ENCODE measurements around the gene RASL10A.
A peak's percentile ranks its signal among the peaks of the same experiment; 100 is the strongest.

The RASL10A gene

DNA sequence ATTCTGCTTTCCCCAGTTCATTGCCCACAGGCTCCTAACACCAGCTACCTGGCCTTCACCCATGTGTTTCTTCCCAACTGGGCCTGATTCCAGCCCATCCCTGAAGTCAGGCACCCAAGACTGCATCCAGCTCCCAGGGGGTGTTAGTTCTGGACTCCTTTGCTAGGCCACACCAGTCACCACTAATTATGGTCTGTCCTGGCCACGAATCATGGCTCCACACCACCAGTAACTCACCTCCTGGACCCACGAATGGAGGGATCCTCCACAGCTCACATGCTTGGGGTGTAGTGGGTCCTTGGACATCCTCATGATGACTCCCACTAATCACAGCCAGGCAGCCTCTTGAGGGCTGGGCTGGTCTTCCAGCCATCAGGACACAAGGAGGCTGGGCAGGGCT lies 3.6 kb upstream of the RASL10A start:
- no peak for DNase-seq (ENCODE audit: low read depth, low spot score)

DNA sequence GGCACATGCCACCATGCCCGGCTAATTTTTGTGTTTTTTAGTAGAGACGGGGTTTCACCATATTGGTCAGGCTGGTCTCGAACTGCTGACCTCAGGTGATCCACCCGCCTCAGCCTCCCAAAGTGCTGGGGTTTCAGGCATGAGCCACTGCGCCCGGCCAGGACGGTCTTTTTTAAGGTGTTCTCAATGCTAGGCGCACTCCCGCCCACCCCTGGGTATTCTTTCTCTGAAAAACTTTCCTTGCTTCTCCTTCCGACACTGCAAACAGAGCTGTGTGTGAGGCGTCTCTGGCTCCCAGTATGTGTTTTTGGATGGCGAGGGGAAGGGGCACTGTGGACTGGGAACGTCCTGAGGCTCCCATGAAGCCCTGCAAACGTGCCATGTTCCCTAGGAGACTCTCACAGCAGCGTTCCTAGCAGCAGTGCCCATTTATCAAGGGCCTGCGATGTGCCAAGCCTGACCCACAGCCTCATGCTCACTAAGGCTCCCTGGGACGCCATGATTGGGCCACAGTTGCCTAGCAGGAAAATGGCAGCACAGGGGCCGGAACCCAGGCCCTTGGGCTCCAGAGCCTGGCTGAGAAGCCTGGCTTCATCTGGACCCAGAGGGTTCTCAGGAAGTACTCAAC lies 2.4 kb upstream of the RASL10A start:
- DNase-seq (ENCODE audit: low read depth, low spot score): no peak

DNA sequence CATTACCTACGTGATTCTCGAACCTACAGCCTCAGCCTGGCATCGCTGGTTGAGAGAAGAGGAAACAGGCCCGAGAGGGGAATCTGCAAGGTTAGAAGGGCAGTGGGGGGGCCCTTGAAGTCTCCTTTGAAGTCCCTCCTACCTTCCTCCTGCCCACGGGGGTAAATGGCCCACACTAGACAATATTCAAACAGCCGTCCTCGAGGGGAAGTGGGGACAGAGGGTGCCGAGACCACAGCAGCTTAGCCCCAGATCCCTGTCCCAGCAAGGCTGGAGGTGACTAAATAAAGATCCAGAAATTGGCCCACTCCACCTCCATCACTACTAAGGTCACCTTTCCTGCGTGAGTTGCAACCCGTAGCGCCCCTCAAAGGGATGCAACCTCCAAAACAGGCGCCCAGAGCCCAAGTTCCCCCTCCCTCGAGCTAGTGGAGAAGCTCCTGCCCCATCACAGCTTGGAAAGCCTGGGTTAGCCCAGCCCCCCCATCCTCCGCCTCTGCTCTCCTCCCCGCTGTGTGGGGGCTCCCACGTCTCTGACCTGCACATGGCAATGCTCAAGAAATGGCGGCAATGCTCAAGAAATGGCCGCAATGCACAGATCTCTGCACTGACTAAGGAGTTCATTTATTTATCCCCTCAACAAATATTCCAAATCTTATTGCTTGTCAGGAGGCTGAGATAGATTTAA lies 788 bp upstream of the RASL10A start:
- DNase-seq (ENCODE audit: low read depth, low spot score): no peak

DNA sequence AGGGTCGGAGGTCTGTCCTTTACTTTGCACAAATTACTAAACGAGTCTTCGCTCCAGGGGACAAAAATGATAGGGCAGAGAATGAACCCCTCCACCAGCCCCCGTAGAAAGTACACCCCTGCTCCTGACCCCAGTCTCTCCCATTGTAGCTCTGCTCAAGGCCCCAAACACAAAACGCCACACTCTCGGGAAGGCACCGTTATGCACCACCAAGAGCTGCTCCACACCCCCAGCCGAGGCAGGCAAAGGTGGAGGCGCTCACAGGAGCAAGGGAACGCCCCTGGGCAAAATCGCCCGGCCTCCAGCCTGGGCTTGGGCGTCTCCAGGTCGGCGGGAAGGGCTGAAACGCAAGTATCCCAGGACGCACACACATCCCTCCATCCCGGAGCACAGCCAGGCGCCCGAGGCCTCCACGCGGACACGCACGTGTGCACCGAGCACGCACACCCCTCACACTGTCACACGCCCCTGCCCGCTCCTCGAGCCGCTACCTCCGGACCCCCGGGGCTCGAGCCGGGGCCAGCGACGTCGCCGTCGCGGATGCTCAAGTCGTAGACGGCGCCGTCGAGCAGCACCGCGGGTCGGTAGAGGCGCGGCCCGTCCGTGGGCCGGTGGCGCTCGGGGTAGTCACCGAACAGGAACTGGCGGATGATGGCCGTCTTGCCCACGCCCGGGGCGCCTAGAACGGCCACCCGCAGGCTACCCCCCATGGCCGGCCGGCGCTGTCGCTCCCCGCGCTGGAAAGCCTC lies 786 bp downstream of the RASL10A start:
- no peak for DNase-seq (ENCODE audit: low read depth, low spot score)

DNA sequence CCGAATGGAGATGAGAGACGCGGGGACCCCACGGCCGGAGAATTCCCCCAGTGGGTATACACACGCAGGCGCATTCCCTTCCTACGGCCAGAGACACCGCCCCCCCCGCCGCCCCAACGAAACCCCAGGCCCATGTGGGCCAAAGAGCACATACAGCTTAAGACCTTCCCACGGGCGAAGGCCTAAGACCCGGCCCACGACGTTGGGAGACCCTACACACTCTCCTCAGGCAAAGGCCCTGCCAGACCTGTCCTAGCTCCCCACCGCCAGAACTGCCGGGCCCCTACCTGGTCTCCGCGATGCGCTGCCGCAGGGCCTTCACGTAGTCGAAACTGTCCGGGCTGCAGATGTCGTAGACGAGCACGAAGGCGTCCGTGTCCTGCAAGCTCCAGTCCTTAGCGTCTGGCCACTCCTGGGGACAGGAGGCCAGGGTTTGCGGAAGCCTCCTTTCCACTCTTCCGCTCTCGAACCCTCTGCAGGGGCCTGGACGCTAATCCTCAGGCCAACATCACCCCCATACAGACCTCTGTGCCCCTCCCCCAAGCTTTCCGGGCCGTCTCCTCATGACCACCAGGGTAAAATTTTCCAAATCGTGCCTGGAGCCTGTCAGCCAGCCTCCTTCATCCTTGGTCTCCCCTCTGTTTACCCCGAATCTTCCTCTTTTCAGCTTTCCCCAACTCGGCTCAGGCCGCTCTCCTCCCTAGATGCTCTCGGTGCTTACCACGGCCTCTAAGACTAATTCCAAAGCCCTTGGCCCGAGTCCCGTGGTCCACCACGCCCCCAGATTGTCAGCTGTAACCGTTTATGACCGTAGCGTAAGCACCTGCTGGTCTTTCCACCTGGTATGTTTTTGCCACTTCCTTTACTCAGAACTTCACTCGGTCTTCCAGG lies 1.7 kb downstream of the RASL10A start:
- DNase-seq (ENCODE audit: low read depth, low spot score): no peak

DNA sequence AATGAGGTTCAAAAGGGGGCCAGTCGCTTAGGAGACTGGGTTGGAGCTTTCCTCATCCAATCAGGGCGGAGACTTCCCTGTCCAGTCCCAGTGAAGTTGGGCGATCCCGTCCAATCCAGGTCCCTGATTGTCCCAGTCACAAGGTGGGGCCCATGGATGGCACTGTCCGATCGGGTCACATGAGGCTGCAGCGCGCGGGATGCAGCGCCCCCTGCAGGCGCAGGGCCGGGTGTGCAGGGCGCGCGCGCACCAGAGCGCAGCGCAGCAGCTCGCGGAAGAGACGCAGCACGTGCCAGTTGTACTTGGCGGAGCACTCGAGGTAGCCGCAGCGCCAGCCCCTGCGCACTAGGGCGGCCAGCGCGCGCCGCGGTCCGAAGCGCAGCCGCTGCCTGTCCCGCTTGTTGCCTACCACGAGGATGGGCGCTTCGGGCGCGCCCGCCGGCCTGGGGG lies 2.3 kb downstream of the RASL10A start:
- DNase-seq (ENCODE audit: low read depth, low spot score): peak; percentile 87

DNA sequence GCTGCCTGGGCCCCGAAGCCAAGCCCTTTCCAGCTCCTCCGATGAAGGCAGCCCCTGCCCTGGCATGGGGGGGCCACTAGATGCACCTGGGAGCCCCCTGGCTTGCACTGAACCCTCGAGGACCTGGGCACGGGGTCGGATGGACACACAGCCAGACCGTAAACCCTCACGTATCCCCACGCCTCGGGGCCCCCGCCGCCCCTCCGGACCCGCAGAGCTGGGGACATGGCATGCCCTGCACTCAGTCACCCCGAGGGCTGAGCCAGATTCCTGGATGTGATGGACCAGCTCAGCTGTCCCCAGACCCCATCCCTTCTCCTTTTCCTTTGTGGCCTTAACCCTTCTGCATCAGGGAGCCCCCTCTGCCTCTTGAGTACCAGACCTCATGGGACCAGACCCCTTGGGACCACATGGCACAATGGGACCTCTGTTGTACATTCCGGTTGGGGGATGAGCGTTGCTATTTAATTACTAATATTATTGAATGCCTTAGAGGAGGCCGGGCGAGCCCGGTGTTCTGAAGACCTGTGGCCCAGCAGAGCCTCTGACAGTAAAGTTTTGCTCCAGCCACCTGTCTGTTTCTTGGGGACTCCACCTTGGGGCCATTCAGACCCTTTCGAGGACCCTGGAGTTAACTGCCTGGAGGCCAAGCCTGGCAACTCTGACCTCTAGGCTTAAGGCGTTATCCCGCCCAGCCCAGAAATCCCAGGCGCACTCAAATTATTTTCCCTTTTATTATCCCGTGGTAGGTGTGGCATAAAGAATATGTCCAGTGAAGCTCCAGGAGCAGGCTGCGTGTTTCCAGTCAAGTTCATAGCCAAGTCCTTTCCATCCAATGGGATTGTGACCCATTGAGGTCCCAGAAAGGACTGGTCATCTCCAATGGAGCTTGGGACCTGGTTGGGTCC lies 3.0 kb downstream of the RASL10A start:
- no peak for DNase-seq (ENCODE audit: low read depth, low spot score)

DNA sequence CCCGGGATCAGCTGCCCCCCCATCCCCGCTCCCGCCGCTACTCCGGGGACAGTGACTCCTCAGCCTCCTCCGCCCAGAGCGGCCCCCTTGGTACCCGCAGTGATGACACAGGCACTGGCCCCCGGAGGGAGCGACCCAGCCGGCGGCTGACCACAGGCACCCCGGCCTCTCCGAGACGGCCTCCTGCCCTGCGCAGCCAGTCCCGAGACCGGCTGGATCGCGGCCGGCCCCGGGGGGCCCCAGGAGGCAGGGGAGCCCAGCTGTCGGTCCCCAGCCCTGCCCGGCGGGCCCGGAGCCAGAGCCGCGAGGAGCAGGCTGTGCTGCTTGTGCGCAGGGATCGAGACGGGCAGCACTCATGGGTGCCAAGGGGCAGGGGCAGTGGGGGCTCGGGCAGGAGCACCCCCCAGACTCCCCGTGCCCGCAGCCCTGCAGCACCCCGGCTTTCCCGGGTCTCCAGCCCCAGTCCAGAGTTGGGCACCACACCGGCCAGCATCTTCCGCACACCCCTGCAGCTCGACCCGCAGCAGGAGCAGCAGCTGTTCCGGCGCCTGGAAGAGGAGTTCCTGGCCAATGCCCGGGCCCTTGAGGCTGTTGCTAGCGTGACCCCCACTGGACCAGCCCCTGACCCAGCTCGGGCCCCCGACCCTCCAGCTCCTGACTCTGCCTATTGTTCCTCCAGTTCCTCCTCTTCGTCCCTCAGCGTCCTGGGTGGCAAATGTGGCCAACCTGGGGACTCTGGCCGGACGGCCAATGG lies 3.9 kb downstream of the RASL10A start:
- DNase-seq (ENCODE audit: low read depth, low spot score): no peak

DNA sequence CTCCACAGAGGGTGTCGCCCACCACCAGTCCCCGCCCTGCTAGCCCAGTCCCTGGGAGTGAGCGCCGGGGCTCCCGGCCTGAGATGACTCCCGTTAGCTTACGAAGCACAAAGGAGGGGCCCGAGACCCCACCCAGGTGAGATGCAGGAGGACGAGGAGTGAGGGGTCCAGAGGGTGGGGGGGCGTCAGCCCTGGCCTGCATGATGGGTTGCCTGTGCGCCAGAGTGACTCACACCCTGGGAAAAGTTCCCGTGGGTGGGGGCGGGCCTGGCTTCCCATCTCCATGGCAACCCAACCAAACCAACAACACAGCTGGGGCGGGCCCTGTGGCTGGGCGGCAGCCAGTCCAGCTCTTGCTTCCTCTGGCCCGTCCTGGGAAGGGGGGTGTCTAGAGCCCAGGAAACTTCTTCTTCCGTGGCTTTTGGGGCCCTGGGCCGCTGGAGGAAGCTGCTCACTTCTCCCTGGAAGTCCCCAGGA lies 4.6 kb downstream of the RASL10A start:
- DNase-seq (ENCODE audit: low read depth, low spot score): no peak

DNA sequence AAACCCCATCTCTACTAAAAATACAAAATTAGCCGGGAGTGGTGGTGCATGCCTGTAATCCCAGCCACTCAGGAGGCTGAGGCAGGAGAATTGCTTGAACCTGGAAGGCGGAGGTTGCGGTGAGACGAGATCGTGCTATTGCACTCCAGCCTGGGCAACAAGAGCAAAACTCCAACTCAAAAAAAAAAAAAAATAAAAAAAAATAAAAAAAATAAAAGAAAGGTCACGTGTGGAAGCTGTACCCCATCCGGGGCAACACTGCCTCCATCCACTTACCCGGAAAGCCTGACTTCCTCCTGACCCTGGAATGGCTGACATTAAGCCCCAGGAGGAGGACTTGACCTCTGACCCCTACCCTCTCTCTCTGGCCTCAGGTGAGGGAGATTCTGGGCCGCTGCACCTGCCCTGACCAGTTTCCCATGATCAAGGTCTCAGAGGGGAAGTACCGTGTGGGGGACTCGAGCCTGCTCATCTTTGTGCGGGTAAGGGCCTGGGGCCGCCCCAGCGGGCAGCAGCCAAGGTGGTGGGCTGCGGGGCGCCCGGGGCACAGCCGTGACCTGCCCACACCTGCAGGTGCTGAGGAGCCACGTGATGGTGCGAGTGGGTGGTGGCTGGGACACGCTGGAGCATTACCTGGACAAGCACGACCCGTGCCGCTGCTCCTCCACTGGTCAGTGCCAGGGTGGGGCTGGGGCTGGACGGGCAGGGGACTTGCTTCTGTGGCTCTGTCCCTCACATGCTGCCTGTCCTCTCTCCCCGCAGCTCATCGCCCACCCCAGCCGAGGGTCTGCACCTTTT lies 5.2 kb downstream of the RASL10A start:
- no peak for DNase-seq (ENCODE audit: low read depth, low spot score)

DNA sequence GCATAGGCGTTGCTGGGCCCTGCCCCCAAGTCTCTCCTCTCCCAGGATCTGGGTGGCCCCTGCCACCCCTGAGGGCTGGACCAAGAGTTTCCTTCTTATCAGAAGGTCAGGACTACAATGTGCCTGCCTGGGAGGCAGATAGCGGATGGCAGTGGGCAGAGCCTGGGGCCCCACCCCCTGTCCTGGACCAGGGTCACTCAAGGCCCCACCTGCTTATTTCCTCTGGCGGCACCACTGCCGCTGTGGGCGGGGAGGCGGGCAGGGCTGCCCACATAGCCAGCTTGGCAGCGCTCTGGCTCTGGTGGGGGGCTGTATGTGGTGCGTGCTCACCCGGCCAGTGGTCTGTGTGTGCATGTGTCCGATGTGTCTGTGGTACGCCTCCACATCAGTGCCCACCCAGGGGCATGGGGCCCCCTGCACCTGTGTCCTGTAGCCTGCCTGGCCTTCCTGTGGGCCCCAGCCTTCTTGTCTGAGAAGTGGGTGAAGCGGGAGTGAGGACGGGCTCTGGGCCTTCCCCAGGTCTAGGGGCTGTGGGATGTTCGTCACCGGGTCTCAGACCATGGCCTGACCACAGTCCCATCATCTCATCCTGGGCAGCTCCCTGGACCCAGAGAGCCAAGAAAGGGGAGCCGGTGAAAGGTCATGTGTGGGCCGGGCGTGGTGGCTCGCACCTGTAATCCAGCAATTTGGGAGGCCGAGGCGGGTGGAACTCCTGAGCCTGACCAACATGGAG lies 6.0 kb downstream of the RASL10A start:
- no peak for DNase-seq (ENCODE audit: low read depth, low spot score)

DNA sequence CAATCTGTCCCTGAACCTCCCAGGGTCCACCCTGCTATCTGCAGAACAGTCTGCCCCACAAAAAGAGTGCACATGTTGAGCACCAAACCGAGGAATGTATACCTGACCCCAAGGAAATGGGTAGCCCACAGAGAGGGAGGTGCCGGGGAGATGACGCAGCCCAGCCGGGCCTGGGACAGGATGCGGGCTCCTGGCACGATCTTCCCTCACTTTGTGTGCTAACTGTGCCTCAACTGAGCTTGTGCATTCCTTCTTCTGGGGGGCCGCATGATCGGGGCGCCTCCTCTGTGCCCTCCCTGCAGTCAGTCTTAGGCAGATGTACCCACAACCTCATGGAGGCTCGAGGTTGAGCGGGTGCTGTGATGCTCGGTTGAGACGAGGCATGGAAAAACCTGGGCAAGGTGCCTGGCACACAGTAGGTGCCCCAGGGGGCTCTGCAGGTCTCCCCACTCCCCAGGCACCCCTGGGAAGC lies 6.7 kb downstream of the RASL10A start:
- DNase-seq (ENCODE audit: low read depth, low spot score): no peak

DNA sequence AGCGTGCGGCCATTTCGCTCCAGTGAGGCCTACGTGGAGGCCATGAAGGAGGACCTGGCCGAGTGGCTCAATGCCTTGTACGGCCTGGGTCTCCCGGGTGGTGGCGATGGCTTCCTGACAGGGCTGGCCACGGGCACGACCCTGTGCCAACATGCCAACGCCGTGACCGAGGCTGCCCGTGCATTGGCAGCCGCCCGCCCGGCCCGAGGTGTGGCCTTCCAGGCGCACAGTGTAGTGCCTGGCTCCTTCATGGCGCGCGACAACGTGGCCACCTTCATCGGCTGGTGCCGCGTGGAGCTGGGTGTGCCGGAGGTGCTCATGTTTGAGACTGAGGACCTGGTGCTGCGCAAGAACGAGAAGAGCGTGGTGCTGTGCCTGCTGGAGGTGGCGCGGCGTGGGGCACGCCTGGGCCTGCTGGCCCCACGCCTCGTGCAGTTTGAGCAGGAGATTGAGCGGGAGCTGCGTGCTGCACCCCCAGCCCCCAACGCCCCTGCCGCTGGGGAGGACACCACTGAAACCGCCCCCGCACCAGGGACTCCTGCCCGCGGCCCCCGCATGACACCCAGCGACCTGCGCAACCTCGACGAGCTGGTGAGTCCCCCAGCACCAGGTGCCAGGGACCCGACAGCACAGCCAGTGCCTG lies 7.2 kb downstream of the RASL10A start:
- DNase-seq (ENCODE audit: low read depth, low spot score): no peak

DNA sequence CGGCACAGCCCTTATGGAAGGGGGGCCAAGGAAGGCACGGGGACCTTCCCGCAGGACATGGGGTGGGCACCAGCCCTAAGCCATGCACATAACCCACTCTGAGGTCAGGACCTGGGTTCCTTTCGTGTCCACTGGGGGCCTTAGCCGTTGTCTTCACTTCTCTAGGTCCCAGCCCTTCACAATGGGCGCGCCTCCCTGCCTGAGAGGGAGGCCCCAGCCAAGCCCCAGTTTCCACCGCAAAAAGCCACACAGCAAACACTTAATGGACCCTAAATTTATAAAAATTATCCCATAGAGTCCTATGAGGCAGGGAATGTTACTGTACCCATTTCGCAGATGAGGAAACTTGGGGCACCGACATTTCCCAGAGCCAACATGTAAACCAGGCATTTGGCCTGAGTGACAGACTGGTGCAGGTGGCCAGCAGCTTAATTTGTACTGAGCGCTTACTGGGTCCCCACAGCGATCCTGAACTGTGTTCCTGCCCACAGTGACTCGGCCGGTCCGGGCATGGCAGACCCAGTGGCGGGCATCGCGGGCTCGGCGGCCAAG lies 7.8 kb downstream of the RASL10A start:
- no peak for DNase-seq (ENCODE audit: low read depth, low spot score)

DNA sequence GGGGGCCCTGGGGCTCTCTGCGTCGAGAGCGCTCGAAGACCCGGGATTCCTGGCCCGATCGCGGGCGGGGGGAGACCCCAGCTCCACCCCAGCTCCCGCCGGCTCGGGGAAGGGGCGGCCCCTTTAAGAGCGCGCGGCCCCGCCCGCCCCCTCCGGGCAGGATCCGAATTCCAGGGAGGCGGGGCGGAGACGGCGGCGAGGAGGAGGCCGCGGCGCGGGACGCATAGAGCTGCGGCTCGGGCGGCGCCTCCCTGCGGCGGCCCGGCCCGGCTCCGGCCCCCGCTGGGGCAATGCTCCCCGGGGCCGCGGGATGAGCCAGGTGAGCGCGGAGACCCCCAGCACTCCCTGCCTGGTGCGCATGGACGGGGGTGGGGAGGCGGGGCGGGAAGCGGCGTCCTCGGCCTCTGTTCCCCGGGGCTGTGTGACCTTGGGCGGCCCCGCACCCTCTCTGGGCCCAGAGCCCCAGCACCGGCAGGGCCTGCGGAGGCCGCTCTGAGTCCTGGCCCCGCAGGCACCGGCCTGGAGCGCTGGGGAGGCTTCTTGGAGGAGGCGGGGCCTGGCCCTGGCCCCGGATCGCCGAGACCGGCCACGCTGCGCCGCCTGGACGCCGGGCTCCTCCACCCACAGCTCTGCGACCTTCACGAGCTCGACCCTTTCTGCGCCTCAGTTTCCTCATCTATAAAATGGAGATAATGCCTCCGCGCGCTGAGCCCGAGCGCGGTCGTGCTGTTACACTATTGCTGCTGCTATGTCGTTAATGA lies 8.5 kb downstream of the RASL10A start:
- DNase-seq (ENCODE audit: low read depth, low spot score): no peak

DNA sequence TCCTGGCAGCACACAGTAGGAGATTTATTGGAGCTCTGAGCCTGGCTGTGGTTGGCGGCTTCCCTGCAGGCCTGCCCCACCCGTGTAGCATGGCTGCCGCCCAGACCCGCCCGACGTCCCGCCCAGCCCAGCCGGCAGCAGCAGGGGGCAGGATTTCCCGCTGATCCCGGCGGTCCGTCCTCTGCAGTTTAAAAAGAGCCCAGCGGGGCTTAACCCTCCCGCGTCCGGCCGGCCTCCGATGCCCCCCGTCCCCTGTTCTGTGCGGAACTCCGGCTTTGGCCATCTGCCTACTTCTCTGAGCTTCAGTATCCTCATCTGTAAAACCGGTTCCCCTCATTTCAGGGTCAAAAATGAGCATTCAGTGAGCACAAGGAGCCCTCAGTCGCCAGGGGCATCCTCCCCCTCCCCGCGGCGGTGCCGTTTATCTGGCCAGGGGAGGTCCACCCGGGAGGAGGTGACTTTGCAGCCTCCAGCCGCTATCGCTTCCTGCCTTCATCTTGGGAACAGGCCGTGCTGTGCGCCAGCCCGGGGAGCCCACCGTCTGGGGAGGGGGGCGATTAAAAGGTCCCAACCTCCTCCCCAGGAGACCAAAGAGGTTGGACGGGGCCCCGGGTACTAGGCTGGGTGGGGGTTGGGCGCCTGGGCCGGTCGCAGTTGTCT lies 9.2 kb downstream of the RASL10A start, which contains the start of gene GAS2L1:
TSS of gene GAS2L1 (plus strand) at position 476 of the 660 bp plus-strand sequence. CDS start 1,456 bp downstream, outside the sequence.
- DNase-seq (ENCODE audit: low read depth, low spot score): no peak

Data from iPS DF 19.7 (cell line).